ENCODE data around the gene CYTL1. TPM values are rescaled to one million over a fixed set of nuclear protein-coding genes. Genes with fewer than 3 reads are reported as not detected.

The CYTL1 gene
- polyA plus RNA-seq, 1 donor (not counting 4 experiments of a cell fraction or from before 2014, with no cell fraction given): 0.30 TPM

DNA sequence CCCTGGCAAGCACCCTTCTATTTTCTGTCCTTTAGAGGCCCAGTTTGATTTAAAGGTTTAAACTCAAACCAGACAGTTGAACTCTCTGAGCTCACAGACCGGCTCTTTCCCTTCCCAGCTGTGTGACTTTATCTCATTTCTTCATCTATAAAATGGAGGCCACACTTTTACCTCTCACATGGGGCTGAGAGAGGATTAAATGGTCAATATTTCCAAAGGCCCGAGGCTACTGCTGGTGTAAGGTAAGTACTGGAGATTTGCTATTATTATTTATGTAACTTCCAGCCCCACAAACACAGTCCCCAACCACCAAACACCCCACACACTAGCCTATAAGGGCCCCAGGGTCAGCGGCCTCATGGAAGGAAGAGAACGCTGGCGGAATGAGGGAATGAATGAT lies 13.6 kb upstream of the CYTL1 start:
- Histone ChIP-seq H3K4me1 (ENCODE audit: control insufficient read depth, extremely low read depth, insufficient read depth, low read length) (peaks cover 24% of the 10 kb centered on the region), H3K27me3 (ENCODE audit: control insufficient read depth, extremely low read depth, insufficient read depth, low read length) (no peaks in the 10 kb centered on the region), H2AFZ (ENCODE audit: control insufficient read depth, low read length) (peak overlapping the region; percentile 87), H3K9ac (ENCODE audit: control insufficient read depth, extremely low read depth, insufficient read depth, low read length) (no peak overlapping the region), H3K79me2 (ENCODE audit: control insufficient read depth, insufficient read depth, low read length) (no peaks in the 10 kb centered on the region), H3K9me3 (ENCODE audit: control insufficient read depth, low read depth, low read length) (no peaks in the 10 kb centered on the region), H4K20me1 (ENCODE audit: control insufficient read depth, extremely low read depth, insufficient read depth, low read length) (no peaks in the 10 kb centered on the region), H3K4me2 (ENCODE audit: control insufficient read depth, extremely low read depth, insufficient read depth, low read depth, low read length) (no peak overlapping the region), H3K9me1 (ENCODE audit: control insufficient read depth, extremely low read depth, insufficient read depth, low read length) (no peaks in the 10 kb centered on the region), H3K27ac (ENCODE audit: control insufficient read depth, insufficient read depth, low read length) (no peak overlapping the region), H3K36me3 (ENCODE audit: control insufficient read depth in 2 of 2, extremely low read depth in 1 of 2, insufficient read depth in 2 of 2, low read length in 2 of 2) (no peaks in the 10 kb centered on the region), H3K4me3 (ENCODE audit: control insufficient read depth in 2 of 3, extremely low read depth in 1 of 3, insufficient read depth in 2 of 3, low read depth in 1 of 3, low read length in 3 of 3) (no peak overlapping the region)
- dilution Hi-C loops (cut with MboI; ENCODE audit: extremely low pct_ligation_motif_present, low sequenced_read_pairs): no loop called here
- FAIRE-seq: no peak
- DNase-seq (ENCODE audit: low read depth, low spot score): no peak
- TF ChIP-seq EZH2 (IDR thresholded peaks at IDR 0.05; ENCODE audit: low read length): no peak
- no peak for TF ChIP-seq CTCF (optimal IDR thresholded peaks at IDR 0.05 in 1 of 3, IDR thresholded peaks at IDR 0.05 in 1 of 3, conservative IDR thresholded peaks at IDR 0.05 in 1 of 3; ENCODE audit: extremely low read depth in 1 of 3, insufficient read depth in 2 of 3, low read length in 3 of 3)

- no peak for TF ChIP-seq EZH2 (IDR thresholded peaks at IDR 0.05; ENCODE audit: low read length)
- no peak for TF ChIP-seq CTCF (optimal IDR thresholded peaks at IDR 0.05 in 1 of 3, IDR thresholded peaks at IDR 0.05 in 1 of 3, conservative IDR thresholded peaks at IDR 0.05 in 1 of 3; ENCODE audit: extremely low read depth in 1 of 3, insufficient read depth in 2 of 3, low read length in 3 of 3)
- no peaks in the 10 kb centered on the region for H3K79me2 ChIP-seq (ENCODE audit: control insufficient read depth, insufficient read depth, low read length)
- no peaks in the 10 kb centered on the region for H4K20me1 ChIP-seq (ENCODE audit: control insufficient read depth, extremely low read depth, insufficient read depth, low read length)
- no peak for FAIRE-seq
- no peak overlapping the region for H3K9ac ChIP-seq (ENCODE audit: control insufficient read depth, extremely low read depth, insufficient read depth, low read length)
- no peaks in the 10 kb centered on the region for H3K27me3 ChIP-seq (ENCODE audit: control insufficient read depth, extremely low read depth, insufficient read depth, low read length)
- dilution Hi-C loops (cut with MboI; ENCODE audit: extremely low pct_ligation_motif_present, low sequenced_read_pairs): no loop called here
- H3K9me3 ChIP-seq (ENCODE audit: control insufficient read depth, low read depth, low read length): no peaks in the 10 kb centered on the region
- H3K36me3 ChIP-seq (ENCODE audit: control insufficient read depth in 2 of 2, extremely low read depth in 1 of 2, insufficient read depth in 2 of 2, low read length in 2 of 2): no peaks in the 10 kb centered on the region
- H3K4me3 ChIP-seq (ENCODE audit: control insufficient read depth in 2 of 3, extremely low read depth in 1 of 3, insufficient read depth in 2 of 3, low read depth in 1 of 3, low read length in 3 of 3): no peak overlapping the region
- H3K9me1 ChIP-seq (ENCODE audit: control insufficient read depth, extremely low read depth, insufficient read depth, low read length): no peaks in the 10 kb centered on the region
- H3K4me2 ChIP-seq (ENCODE audit: control insufficient read depth, extremely low read depth, insufficient read depth, low read depth, low read length): no peak overlapping the region
- H3K27ac ChIP-seq (ENCODE audit: control insufficient read depth, insufficient read depth, low read length): no peak overlapping the region
- peaks cover 10% of the 10 kb centered on the region for H3K4me1 ChIP-seq (ENCODE audit: control insufficient read depth, extremely low read depth, insufficient read depth, low read length)
- DNase-seq (ENCODE audit: low read depth, low spot score): no peak
- no peak overlapping the region for H2AFZ ChIP-seq (ENCODE audit: control insufficient read depth, low read length)
Observed at GRCh38 chr4:5030927-5031326, 11.7 kb upstream of the CYTL1 start.
